HEK293T (cell line): ENCODE results near the gene FAM78A.

Source experiments
- BHLHE40 ChIP-seq: fragments of 450-650 bp; IDR thresholded peaks from 2 replicates; pipeline ENCODE4 v1.6.1; 2016; ENCODE audit warnings: mild to moderate bottlenecking, moderate library complexity, borderline replicate concordance
- CTBP1 ChIP-seq: fragments of 450-650 bp; IDR thresholded peaks from 2 replicates; pipeline ENCODE4 v1.6.1; 2016; ENCODE audit warnings: borderline replicate concordance
- FOXM1 ChIP-seq: fragments of 450-650 bp; IDR thresholded peaks from 2 replicates; pipeline ENCODE4 v1.6.1; 2017; ENCODE audit warnings: mild to moderate bottlenecking, borderline replicate concordance
- PKNOX1 ChIP-seq: fragments of 450-650 bp; IDR thresholded peaks from 2 replicates; pipeline ENCODE4 v1.6.1; 2016

GRCh38 chr9:131287359-131287758 lies 11.0 kb upstream of the FAM78A start:
- TF ChIP-seq FOXM1 = no peak
- no peak for TF ChIP-seq PKNOX1
- TF ChIP-seq CTBP1 = no peak
- no peak for TF ChIP-seq BHLHE40
